GM06990 (cell line): ENCODE results near the gene IFI6.
"Not testable (repeated sequence)": the region's sequence is repeated elsewhere in the genome, so short reads cannot be mapped to it uniquely, and the experiment has no call there.

Experiments used
- DNase-seq: peaks from one replicate; pipeline ENCODE4 v3.0.0-alpha.2; 2011; ENCODE audit not compliant: insufficient read length; ENCODE audit errors: extremely low read depth
- H3K27me3 ChIP-seq: replicated peaks from 2 replicates; pipeline ENCODE4 v1.6.0; 2011; ENCODE audit warnings: low read length; ENCODE audit not compliant: control insufficient read depth, insufficient read depth
- H3K36me3 ChIP-seq: 2 replicates; pipeline ENCODE4 v1.5.1; 2011; ENCODE audit warnings: low read length; ENCODE audit not compliant: control insufficient read depth, insufficient read depth
- H3K4me3 ChIP-seq: replicated peaks from 2 replicates; pipeline ENCODE4 v1.5.1; 2011; ENCODE audit warnings: low read depth, mild to moderate bottlenecking, control low read depth, low read length
- TF ChIP-seq, protein P1 (sequence below): IDR thresholded peaks from 2 replicates; pipeline ENCODE4 v1.5.1; 2011; ENCODE audit warnings: low read length, control low read depth, mild to moderate bottlenecking, inconsistent platforms; ENCODE audit not compliant: insufficient read depth, poor library complexity, severe bottlenecking

IFI6 gene

GRCh38 chr1:27687906-27688305 lies 15.9 kb upstream of the IFI6 start:
- no peak for DNase-seq
- no peak overlapping the region for H3K4me3 ChIP-seq
- H3K27me3 ChIP-seq, result no peaks in the 10 kb centered on the region
- no peaks in the 10 kb centered on the region for H3K36me3 ChIP-seq
- TF ChIP-seq, protein P1, sequence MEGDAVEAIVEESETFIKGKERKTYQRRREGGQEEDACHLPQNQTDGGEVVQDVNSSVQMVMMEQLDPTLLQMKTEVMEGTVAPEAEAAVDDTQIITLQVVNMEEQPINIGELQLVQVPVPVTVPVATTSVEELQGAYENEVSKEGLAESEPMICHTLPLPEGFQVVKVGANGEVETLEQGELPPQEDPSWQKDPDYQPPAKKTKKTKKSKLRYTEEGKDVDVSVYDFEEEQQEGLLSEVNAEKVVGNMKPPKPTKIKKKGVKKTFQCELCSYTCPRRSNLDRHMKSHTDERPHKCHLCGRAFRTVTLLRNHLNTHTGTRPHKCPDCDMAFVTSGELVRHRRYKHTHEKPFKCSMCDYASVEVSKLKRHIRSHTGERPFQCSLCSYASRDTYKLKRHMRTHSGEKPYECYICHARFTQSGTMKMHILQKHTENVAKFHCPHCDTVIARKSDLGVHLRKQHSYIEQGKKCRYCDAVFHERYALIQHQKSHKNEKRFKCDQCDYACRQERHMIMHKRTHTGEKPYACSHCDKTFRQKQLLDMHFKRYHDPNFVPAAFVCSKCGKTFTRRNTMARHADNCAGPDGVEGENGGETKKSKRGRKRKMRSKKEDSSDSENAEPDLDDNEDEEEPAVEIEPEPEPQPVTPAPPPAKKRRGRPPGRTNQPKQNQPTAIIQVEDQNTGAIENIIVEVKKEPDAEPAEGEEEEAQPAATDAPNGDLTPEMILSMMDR, result no peak

DNA sequence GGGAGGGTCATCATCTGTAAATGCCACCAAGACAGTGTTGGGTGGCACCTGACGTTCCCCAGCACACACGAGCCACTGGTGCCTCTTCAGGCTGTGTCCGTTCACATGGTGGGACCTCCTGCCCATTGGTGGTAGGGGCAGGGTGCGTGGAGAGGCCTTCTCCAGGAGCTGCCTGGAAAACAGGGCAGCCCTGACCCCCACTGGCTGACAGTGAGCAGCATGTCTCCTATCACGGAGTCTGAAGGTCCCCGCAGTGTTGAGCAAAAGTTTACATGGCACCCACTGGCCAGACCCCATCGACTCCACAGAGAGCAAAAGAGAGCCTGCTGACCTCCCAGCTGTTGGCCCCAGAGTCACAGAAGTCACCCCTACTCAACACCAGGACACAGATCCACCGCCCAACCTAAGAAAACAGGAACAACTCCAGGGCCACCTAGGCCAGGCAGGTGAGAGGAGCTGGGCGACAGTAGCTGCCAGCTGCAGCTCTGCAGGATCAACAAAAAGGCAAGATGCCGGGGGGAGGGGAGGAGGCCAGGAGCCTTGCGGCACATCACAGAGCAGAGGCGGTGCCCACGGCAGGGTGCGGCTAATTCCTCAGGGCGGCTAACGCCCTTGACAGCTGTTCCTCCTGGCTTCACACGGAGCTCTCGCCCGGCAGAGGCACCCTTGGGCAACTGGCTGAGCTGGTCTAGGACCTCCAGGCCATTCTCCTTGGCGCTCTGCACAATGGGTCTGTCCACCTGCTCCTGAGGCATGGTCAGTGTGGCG lies 14.4 kb upstream of the IFI6 start:
- TF ChIP-seq, protein P1, result no peak
- no peak for DNase-seq
- no peak overlapping the region for H3K4me3 ChIP-seq
- H3K36me3 ChIP-seq, result no peaks in the 10 kb centered on the region
- no peaks in the 10 kb centered on the region for H3K27me3 ChIP-seq

DNA sequence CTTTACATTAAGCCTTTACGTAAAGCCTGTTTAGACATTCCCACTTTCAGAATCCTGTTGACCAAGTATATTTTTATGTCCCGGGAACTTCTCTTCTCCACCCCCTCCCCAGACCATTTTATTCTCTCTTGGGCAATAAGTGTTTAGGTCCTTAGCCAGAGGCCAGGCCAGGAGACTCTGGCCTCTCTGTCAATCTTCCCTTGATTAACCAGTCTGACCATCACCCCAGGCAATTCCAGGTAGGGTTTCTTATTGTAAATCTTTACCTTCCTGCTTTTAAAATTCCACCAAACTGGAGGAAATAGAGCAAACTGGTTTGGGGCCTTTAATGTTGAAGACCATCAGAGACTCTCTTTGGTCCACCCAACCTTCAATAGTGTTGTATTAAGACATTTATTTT lies 12.2 kb upstream of the IFI6 start:
- Histone ChIP-seq H3K4me3 (no peak overlapping the region), H3K27me3 (no peaks in the 10 kb centered on the region), H3K36me3 (no peaks in the 10 kb centered on the region)
- no peak for DNase-seq
- TF ChIP-seq, protein P1, result no peak

GRCh38 chr1:27682351-27682944 lies 10.5 kb upstream of the IFI6 start:
- Histone ChIP-seq H3K36me3 (no peaks in the 10 kb centered on the region), H3K27me3 (no peaks in the 10 kb centered on the region), H3K4me3 (no peak overlapping the region)
- TF ChIP-seq, protein P1, result no peak
- DNase-seq, result no peak

DNA sequence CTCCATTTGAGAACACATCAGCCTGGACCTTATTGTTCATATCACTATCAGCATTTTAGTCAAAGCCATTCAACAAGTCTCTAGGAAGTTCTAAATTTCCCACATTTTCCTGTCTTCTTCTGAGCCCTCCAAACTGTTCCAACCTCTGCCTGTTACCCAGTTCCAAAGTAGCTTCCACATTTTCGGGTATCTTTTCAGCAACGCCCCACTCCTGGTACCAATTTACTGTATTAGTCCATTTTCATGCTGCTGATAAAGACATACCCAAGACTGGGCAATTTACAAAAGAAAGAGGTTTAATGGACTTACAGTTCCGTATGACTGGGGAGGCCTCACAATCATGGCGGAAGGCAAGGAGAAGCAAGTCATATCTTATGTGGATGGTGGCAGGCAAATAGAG lies 9.6 kb upstream of the IFI6 start:
- not testable (repeated sequence) for H3K36me3 ChIP-seq, H3K4me3 ChIP-seq, H3K27me3 ChIP-seq, DNase-seq

GRCh38 chr1:27680225-27680791 lies 8.3 kb upstream of the IFI6 start:
- not testable (repeated sequence) for DNase-seq, H3K4me3 ChIP-seq, H3K27me3 ChIP-seq, H3K36me3 ChIP-seq

GRCh38 chr1:27678747-27679146 lies 6.8 kb upstream of the IFI6 start:
- Histone ChIP-seq H3K36me3 (no peaks in the 10 kb centered on the region), H3K27me3 (no peaks in the 10 kb centered on the region), H3K4me3 (no peak overlapping the region)
- TF ChIP-seq, protein P1, result no peak
- no peak for DNase-seq
